ENCODE data around the gene TOMM70.

TOMM70 gene

DNA sequence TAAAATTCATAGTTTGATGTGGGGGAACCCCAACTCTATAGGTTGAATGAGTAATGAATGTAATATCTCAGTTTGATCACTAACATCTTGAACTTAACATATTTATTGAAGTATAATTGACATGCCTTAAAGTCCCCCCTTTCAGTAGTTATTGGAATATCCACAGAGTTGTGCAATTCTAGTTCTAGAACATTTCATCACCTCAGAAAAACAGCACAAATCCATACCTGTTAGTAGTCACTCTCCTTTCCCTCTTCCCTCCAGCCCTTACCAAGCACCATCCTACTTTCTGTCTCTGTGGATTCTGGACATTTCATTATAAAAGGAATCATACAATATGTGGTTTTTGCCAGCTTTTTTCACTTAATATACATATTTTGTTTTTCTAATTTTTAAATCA, 75.1 kb downstream of the TOMM70 start:
- no peak for DNase-seq (ENCODE audit: low read depth in 2 of 2)

DNA sequence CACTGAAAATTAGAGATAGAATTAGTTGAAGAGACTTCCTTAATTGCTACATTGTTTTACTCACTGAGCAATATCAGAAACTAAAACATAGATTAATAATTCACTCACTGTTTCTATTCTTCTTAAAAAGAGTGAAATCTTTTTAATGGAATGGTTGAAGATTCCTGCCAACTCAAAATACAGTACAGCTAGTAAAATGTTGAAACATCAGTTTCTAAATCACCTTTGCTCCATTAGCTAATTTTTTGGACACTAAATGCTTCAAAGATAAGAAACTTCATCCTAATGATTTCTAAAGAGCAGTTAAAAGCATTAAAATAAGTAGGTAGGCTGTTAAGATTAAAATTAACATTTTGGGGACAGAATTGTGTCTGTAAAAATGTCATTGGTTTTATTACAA, 76.8 kb downstream of the TOMM70 start:
- DNase-seq (ENCODE audit: low read depth in 2 of 2) = no peak

DNA sequence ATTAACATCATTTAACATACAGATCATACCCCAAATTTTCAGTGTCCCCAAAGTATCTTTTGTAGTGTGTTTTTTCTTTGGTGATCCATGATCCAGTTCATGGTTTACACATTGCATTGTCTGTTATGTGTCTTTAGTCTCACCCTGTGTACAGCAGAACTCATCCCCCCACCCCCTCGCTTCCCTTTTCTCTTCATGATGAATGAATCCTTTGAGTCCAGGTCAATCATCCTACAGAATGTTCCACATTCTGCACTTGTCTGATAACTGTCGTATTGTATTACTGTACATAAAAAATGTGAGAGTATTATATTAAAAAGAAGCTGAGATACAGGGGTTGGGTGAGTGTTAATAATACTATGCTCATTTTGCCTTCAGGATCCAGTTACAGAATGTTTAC, 80.9 kb downstream of the TOMM70 start:
- no peak for DNase-seq (ENCODE audit: low read depth in 2 of 2)

DNA sequence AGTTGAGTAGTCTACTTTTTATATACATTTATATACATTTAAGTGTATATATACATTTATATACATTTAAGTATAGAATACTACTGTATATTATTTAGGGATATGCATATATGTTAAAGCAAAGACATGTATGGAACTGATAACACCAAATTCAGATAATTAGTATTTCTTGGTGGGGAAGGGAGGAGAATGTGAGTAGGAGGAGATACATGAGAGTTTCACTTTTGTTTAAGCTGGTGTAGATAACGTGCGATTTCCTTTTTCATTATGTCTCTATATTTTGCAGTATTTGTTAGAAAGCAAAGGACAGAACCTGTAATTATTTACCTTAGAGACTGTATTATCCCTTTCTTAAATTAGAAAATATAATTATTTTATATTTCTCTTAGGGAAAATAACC, 83.0 kb downstream of the TOMM70 start:
- no peak for DNase-seq (ENCODE audit: low read depth in 2 of 2)

DNA sequence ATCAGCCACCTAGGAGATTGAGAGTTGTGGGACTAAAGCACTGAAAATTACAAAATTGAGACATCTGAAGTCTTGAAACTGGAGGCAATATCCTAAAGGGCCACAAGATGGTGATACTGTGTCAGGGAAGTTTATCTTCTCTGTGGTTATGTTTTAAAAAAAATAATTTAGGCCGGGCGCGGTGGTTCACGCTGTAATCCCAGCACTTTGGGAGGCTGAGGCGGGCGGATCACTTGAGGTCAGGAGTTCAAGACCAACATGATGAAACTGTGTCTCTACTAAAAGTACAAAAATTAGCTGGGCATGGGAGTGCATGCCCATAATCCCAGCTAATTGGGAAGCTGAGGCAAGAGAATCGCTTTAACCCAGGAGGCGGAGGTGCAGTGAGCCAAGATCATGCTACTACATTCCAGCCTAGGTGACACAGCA, 84.2 kb downstream of the TOMM70 start:
- no peak for DNase-seq (ENCODE audit: low read depth in 2 of 2)
